HepG2 (cell line): ENCODE data around the gene STUB1. TPM values are rescaled to one million over a fixed set of nuclear protein-coding genes. Genes with fewer than 3 reads are reported as not detected.

ENCODE experiments used
- CBX5 ChIP-seq: sonication (generic); formaldehyde crosslinking; IDR thresholded peaks from 2 replicates; pipeline ENCODE4 v1.4.0; 2020; ENCODE audit warnings: missing genetic modification reagents, borderline replicate concordance
- HNRNPLL ChIP-seq: fragments of 200-400 bp; formaldehyde crosslinking; IDR thresholded peaks from 2 replicates; pipeline ENCODE4 v1.6.1; 2017; ENCODE audit warnings: mild to moderate bottlenecking, low read depth, low read length; ENCODE audit not compliant: poor library complexity, severe bottlenecking
- NFATC3 ChIP-seq: sonication (generic); formaldehyde crosslinking; IDR thresholded peaks from 2 replicates; pipeline ENCODE4 v1.5.1; 2020; ENCODE audit warnings: mild to moderate bottlenecking, missing genetic modification reagents
- NFE2L2 ChIP-seq: fragments of 150-350 bp; IDR thresholded peaks from 2 replicates; pipeline ENCODE4 v1.6.1; 2014; ENCODE audit warnings: low read length
- SP1 ChIP-seq, 2 experiments: fragments of 450-650 bp in 1 of 2; sonication (generic) in 1 of 2; formaldehyde crosslinking in 1 of 2; IDR thresholded peaks; 2 replicates each; pipeline versions ENCODE4 v1.4.0 to v1.6.1; 2016 to 2020; ENCODE audit warnings: missing genetic modification reagents in 1 of 2
- YY1 ChIP-seq: IDR thresholded peaks from 2 replicates; pipeline ENCODE4 v1.6.1; 2011; ENCODE audit warnings: low read length, low read depth, moderate library complexity, mild to moderate bottlenecking; ENCODE audit not compliant: insufficient read depth, insufficient replicate concordance
- ZFP62 ChIP-seq: sonication (generic); formaldehyde crosslinking; IDR thresholded peaks from 2 replicates; pipeline ENCODE4 v1.4.0; 2020; ENCODE audit warnings: missing genetic modification reagents
- ZNF256 ChIP-seq: sonication (generic); formaldehyde crosslinking; conservative IDR thresholded peaks from 2 replicates; pipeline ENCODE4 v1.4.0; 2020; ENCODE audit warnings: missing genetic modification reagents
- ZNF530 ChIP-seq: sonication (generic); formaldehyde crosslinking; IDR thresholded peaks from 2 replicates; pipeline ENCODE4 v1.5.0; 2020; ENCODE audit warnings: low read depth, mild to moderate bottlenecking, missing genetic modification reagents
- ZNF558 ChIP-seq: sonication (generic); formaldehyde crosslinking; IDR thresholded peaks from 2 replicates; pipeline ENCODE4 v1.9.0; 2022; ENCODE audit warnings: mild to moderate bottlenecking, missing genetic modification reagents, borderline replicate concordance
- ZNF615 ChIP-seq: sonication (generic); formaldehyde crosslinking; IDR thresholded peaks from 2 replicates; pipeline ENCODE4 v1.5.0; 2020; ENCODE audit warnings: mild to moderate bottlenecking, missing genetic modification reagents, borderline replicate concordance
- ZNF629 ChIP-seq: sonication (generic); formaldehyde crosslinking; conservative IDR thresholded peaks from 2 replicates; pipeline ENCODE4 v1.5.0; 2020; ENCODE audit warnings: missing genetic modification reagents
- ZNF891 ChIP-seq: sonication (generic); formaldehyde crosslinking; IDR thresholded peaks from 2 replicates; pipeline ENCODE4 v1.5.0; 2020; ENCODE audit warnings: mild to moderate bottlenecking, missing genetic modification reagents
- ZSCAN30 ChIP-seq: sonication (generic); formaldehyde crosslinking; IDR thresholded peaks from 2 replicates; pipeline ENCODE4 v1.5.0; 2020; ENCODE audit warnings: mild to moderate bottlenecking, missing genetic modification reagents
- polyA plus RNA-seq, 8 experiments: library from polyadenylated mRNA; depleted of rRNA in 3 of 8; stranded (reverse) in 7 of 8; unstranded in 1 of 8; fragments of >200 nt; fragmentation: Illumina TruSeq in 4 of 8; extraction: Trizol in 4 of 8; gene quantifications; 2 replicates each; pipeline versions ENCODE4 v1.2.1 to v1.2.3, GENCODE V29; 2011 to 2016; ENCODE audit warnings: low read depth in 4 of 8, missing spikeins in 1 of 8, mixed read lengths in 1 of 8; ENCODE audit not compliant: insufficient read depth in 1 of 8
- total RNA-seq, 5 experiments: library from RNA; depleted of rRNA; stranded (reverse); fragments of >200 nt; fragmentation: Illumina TruSeq; extraction: Trizol; gene quantifications; 2 replicates each; pipeline ENCODE4 v1.2.3, GENCODE V29; 2016; ENCODE audit warnings: low read depth in 1 of 5
- TF ChIP-seq, protein P1 (sequence below): sonication (generic); formaldehyde crosslinking; IDR thresholded peaks from 2 replicates; pipeline ENCODE4 v1.5.0; 2020; ENCODE audit warnings: mild to moderate bottlenecking, low read depth, missing genetic modification reagents, borderline replicate concordance
- TF ChIP-seq, protein P2 (sequence below): sonication (generic); formaldehyde crosslinking; IDR thresholded peaks from 2 replicates; pipeline ENCODE4 v1.5.0; 2020; ENCODE audit warnings: missing genetic modification reagents
- TF ChIP-seq, protein P3 (sequence below): sonication (generic); formaldehyde crosslinking; IDR thresholded peaks from 2 replicates; pipeline ENCODE4 v1.5.0; 2020; ENCODE audit warnings: mild to moderate bottlenecking, missing genetic modification reagents
- TF ChIP-seq, protein P4 (sequence below): sonication (generic); formaldehyde crosslinking; IDR thresholded peaks from 2 replicates; pipeline ENCODE4 v1.8.0; 2023; ENCODE audit warnings: mild to moderate bottlenecking, missing genetic modification reagents
- TF ChIP-seq, protein P5 (sequence below): sonication (generic); formaldehyde crosslinking; IDR thresholded peaks from 2 replicates; pipeline ENCODE4 v1.4.0; 2020; ENCODE audit warnings: mild to moderate bottlenecking, missing genetic modification reagents
- TF ChIP-seq, protein P6 (sequence below): sonication (generic); formaldehyde crosslinking; IDR thresholded peaks from 2 replicates; pipeline ENCODE4 v1.4.0; 2020; ENCODE audit warnings: missing genetic modification reagents

Gene STUB1
- total and polyA plus RNA-seq, 2 of the 13 experiments (the other 11 are each of a cell fraction or from before 2014, with no cell fraction given): 52.9 to 78.2 TPM

DNA sequence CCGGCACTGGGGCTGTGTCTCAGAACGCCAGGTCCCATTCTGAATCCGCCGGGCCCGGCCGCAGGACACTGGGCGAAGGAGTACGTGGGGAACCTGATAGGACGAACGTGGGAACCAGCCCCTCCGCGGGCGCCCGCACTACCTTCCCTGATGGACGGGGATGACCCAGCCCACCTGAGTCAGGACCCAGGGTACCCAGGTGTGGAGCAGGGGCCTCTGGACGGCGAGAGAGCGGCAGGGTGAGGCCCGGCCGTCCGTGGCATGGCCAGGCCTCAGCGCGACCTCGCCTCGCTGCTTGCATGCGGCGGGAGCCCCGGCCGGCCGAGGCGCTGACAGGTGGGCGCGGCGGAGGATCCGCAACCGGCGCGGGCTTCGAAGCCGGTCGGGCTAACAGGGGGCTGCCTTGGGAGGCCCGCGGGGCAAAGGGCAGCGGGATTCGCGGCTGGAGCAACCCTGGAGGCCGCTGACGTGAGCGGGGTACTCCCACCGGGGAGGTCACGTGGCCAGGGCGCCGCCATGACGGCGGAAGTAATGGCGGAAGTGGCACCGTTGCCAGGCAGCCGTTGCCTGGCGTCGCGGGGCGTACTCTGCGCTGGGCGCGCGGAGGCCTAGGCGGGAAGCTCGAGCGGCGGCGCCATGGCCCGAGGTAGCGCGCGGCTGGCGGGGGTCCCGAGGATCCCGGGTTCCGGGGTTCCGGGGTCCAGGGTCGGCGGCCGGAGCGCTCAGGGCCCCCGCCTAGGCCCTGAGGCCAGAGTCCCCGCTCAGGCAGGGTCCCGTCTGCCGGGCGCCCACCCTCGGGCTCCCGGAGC is 31.2 kb upstream of the STUB1 start, which contains the start of gene WDR90 (continued):
- TF ChIP-seq YY1 (peak; percentile 98), ZNF256 (CRISPR knock-in tag) (no peak), ZSCAN30 (CRISPR knock-in tag) (no peak), NFATC3 (CRISPR knock-in tag) (no peak), ZNF615 (CRISPR knock-in tag) (no peak; the same call in 1 of the 2 replicates), CBX5 (0 out of 2 replicates have a peak, but pooled peaks have one; percentile 47), ZNF558 (peak; percentile 79; the same call in 1 of the 2 replicates), ZFP62 (no peak), NFE2L2 (no peak), ZNF530 (CRISPR knock-in tag) (no peak), ZNF891 (CRISPR knock-in tag) (peak; percentile 93), SP1 (IDR thresholded peaks at IDR 0.05) (no peak), SP1 (CRISPR knock-in tag; IDR thresholded peaks at IDR 0.05) (peak; percentile 78), ZNF629 (CRISPR knock-in tag) (peak; percentile 44; the same call in 1 of the 2 replicates), HNRNPLL (peak; percentile 95)
- TF ChIP-seq, protein P1, sequence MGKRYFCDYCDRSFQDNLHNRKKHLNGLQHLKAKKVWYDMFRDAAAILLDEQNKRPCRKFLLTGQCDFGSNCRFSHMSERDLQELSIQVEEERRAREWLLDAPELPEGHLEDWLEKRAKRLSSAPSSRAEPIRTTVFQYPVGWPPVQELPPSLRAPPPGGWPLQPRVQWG: no peak
- TF ChIP-seq, protein P2, sequence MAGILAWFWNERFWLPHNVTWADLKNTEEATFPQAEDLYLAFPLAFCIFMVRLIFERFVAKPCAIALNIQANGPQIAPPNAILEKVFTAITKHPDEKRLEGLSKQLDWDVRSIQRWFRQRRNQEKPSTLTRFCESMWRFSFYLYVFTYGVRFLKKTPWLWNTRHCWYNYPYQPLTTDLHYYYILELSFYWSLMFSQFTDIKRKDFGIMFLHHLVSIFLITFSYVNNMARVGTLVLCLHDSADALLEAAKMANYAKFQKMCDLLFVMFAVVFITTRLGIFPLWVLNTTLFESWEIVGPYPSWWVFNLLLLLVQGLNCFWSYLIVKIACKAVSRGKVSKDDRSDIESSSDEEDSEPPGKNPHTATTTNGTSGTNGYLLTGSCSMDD (CRISPR knock-in tag): no peak
- TF ChIP-seq, protein P3, sequence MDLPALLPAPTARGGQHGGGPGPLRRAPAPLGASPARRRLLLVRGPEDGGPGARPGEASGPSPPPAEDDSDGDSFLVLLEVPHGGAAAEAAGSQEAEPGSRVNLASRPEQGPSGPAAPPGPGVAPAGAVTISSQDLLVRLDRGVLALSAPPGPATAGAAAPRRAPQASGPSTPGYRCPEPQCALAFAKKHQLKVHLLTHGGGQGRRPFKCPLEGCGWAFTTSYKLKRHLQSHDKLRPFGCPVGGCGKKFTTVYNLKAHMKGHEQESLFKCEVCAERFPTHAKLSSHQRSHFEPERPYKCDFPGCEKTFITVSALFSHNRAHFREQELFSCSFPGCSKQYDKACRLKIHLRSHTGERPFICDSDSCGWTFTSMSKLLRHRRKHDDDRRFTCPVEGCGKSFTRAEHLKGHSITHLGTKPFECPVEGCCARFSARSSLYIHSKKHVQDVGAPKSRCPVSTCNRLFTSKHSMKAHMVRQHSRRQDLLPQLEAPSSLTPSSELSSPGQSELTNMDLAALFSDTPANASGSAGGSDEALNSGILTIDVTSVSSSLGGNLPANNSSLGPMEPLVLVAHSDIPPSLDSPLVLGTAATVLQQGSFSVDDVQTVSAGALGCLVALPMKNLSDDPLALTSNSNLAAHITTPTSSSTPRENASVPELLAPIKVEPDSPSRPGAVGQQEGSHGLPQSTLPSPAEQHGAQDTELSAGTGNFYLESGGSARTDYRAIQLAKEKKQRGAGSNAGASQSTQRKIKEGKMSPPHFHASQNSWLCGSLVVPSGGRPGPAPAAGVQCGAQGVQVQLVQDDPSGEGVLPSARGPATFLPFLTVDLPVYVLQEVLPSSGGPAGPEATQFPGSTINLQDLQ: no peak
- TF ChIP-seq, protein P4, sequence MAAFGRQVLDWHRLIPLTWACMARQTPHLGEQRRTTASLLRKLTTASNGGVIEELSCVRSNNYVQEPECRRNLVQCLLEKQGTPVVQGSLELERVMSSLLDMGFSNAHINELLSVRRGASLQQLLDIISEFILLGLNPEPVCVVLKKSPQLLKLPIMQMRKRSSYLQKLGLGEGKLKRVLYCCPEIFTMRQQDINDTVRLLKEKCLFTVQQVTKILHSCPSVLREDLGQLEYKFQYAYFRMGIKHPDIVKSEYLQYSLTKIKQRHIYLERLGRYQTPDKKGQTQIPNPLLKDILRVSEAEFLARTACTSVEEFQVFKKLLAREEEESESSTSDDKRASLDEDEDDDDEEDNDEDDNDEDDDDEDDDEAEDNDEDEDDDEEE (CRISPR knock-in tag): 0 out of 2 replicates have a peak, but pooled peaks have one; percentile 58
- TF ChIP-seq, protein P5, sequence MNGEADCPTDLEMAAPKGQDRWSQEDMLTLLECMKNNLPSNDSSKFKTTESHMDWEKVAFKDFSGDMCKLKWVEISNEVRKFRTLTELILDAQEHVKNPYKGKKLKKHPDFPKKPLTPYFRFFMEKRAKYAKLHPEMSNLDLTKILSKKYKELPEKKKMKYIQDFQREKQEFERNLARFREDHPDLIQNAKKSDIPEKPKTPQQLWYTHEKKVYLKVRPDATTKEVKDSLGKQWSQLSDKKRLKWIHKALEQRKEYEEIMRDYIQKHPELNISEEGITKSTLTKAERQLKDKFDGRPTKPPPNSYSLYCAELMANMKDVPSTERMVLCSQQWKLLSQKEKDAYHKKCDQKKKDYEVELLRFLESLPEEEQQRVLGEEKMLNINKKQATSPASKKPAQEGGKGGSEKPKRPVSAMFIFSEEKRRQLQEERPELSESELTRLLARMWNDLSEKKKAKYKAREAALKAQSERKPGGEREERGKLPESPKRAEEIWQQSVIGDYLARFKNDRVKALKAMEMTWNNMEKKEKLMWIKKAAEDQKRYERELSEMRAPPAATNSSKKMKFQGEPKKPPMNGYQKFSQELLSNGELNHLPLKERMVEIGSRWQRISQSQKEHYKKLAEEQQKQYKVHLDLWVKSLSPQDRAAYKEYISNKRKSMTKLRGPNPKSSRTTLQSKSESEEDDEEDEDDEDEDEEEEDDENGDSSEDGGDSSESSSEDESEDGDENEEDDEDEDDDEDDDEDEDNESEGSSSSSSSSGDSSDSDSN (CRISPR knock-in tag): peak; percentile 87
- TF ChIP-seq, protein P6, sequence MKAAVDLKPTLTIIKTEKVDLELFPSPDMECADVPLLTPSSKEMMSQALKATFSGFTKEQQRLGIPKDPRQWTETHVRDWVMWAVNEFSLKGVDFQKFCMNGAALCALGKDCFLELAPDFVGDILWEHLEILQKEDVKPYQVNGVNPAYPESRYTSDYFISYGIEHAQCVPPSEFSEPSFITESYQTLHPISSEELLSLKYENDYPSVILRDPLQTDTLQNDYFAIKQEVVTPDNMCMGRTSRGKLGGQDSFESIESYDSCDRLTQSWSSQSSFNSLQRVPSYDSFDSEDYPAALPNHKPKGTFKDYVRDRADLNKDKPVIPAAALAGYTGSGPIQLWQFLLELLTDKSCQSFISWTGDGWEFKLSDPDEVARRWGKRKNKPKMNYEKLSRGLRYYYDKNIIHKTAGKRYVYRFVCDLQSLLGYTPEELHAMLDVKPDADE: no peak
